Peyer's patch (tissue), 4 donors: Measurements from ENCODE around the gene CD200R1L.

Experiments
- POLR2A ChIP-seq, 2 donors: fragments of 450-650 bp; IDR thresholded peaks; one replicate each; pipeline ENCODE4 v1.5.1; 2017; ENCODE audit warnings: antibody characterized with exemption in 2 of 2, mild to moderate bottlenecking in 2 of 2, moderate library complexity in 2 of 2
- TF ChIP-seq, protein P1 (sequence below), 6 experiments: fragments of 450-650 bp in 4 of 6; fragments of 200-600 bp in 2 of 6; sonication (generic) in 1 of 6; IDR thresholded peaks; one replicate each; pipeline ENCODE4 v1.5.1; 2017 to 2019; ENCODE audit warnings: antibody characterized with exemption in 6 of 6, mild to moderate bottlenecking in 3 of 6, moderate library complexity in 1 of 6

DNA sequence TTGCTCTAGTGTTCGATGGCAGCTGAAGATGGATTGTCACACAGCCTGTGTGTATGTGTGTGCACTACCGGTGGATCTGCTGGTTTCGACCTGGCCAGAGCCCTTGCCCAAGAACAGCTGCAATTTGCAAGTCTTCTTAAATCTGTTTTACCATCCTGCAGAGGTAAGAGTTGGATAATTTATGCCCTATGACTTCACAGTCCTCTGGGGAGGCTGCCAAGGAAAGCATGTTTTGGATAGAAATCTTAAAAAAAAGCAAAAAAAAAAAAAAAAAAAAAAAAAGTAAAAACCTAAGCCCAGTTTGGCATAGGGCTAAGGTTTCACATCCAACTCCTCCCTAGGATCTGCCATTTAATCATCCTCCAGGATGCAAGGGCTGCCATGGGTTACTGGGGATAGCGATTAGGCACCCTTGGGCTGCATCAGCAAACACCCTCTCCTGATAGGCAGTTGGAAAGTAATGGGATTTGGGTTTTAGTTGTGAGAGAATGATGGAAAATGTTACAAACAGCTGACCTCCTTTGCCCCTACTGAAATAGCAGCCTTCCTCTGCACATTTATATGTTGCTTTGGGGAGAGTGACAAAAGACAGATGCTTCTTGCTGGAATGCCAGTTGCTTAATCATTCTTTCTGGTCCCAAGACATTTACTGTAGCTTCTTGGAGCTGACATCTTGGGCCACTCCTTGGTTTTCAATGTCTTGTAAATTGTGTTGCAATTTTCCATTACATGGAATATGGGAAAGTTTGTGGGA, 35.4 kb downstream of the CD200R1L start:
- TF ChIP-seq, protein P1, sequence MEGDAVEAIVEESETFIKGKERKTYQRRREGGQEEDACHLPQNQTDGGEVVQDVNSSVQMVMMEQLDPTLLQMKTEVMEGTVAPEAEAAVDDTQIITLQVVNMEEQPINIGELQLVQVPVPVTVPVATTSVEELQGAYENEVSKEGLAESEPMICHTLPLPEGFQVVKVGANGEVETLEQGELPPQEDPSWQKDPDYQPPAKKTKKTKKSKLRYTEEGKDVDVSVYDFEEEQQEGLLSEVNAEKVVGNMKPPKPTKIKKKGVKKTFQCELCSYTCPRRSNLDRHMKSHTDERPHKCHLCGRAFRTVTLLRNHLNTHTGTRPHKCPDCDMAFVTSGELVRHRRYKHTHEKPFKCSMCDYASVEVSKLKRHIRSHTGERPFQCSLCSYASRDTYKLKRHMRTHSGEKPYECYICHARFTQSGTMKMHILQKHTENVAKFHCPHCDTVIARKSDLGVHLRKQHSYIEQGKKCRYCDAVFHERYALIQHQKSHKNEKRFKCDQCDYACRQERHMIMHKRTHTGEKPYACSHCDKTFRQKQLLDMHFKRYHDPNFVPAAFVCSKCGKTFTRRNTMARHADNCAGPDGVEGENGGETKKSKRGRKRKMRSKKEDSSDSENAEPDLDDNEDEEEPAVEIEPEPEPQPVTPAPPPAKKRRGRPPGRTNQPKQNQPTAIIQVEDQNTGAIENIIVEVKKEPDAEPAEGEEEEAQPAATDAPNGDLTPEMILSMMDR (IDR thresholded peaks at IDR 0.05): no peak
- no peak for TF ChIP-seq POLR2A (IDR thresholded peaks at IDR 0.05)
